DMS114 treated with DMSO at 0.1 percent for 48 hours (cell line): Measurements from ENCODE around the gene MAX.
A peak's percentile ranks its signal among the peaks of the same experiment; 100 is the strongest.
"Not testable (repeated sequence)": the region's sequence is repeated elsewhere in the genome, so short reads cannot be mapped to it uniquely, and the experiment has no call there.

Experiments used
- DNase-seq: peaks from one replicate; lab custom pipeline; 2025; ENCODE audit not compliant: unreplicated experiment; lab: John Stamatoyannopoulos, UW

The MAX gene

DNA sequence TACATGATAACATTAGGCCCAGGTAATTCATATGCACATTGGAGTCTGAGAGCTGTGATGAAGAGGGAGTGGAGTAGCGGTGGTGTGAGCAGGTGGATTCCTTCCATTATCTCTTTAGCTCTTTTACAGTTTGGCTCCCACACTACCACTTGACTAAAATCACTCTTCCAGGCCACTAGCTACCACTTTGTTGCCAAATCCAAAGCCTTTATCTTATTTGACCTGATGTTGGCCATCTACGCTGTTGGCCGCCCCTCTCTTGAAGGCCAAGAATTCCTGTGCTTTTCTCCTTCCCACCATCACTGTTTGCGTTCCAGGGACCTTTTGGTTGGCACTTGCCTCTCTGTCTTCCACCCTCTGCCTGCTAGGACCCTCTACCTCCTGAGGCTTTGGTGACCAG, 4.0 kb upstream of the MAX start:
- DNase-seq = no peak

DNA sequence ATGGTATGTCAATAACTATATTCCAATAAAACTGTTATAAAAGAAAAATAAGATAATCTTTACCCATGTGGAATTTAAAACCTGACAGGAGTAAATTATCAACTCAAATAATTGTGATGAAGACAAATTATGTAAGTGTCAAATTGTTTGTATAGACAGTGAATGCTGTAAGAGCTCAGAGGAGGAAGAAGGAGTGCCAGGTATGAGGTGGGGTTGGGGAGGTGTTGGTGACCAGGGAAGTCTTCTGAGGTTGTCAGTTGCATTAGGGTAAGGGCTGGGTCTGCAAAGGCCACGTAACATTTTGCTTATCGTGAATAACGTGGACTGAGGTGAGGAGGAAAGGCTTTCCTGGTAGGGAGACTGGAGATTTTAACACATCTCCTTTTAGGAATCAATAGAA, 2.5 kb upstream of the MAX start:
- DNase-seq = no peak

- DNase-seq = peak; percentile 64
Observed at GRCh38 chr14:65103150-65103760, 938 bp upstream of the MAX start.

- DNase-seq = no peak
Observed at GRCh38 chr14:65101631-65102440, 481 bp downstream of the MAX start.

DNA sequence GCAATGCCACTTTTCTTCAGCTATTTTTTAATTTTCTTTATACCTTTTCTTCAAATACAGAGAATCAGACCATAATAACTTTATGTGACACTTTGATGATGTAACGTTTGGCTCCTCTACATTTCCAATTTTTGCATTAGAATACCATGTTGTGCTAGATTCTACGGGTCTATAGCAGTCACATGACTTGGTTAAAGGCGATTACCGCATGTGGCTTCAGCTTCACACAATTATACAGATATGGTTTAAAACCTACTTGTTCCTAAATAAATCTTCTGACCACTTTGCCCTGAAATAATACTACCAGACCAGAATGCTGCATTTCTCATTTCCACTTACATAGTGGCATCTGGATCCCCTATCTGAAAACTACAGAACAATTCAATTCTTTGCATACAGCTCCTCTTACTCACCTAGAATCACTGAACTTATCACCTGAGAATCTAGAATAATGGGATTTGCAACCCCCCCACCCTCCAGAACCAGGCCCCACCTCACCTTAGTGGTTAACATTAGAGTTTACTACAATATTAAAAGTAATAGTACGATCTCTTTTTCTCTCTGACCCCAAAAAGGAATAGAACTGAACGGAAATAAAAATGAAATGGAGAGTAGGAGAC, 1.3 kb downstream of the MAX start:
- no peak for DNase-seq

GRCh38 chr14:65098586-65098985, 3.7 kb downstream of the MAX start:
- DNase-seq = no peak

DNA sequence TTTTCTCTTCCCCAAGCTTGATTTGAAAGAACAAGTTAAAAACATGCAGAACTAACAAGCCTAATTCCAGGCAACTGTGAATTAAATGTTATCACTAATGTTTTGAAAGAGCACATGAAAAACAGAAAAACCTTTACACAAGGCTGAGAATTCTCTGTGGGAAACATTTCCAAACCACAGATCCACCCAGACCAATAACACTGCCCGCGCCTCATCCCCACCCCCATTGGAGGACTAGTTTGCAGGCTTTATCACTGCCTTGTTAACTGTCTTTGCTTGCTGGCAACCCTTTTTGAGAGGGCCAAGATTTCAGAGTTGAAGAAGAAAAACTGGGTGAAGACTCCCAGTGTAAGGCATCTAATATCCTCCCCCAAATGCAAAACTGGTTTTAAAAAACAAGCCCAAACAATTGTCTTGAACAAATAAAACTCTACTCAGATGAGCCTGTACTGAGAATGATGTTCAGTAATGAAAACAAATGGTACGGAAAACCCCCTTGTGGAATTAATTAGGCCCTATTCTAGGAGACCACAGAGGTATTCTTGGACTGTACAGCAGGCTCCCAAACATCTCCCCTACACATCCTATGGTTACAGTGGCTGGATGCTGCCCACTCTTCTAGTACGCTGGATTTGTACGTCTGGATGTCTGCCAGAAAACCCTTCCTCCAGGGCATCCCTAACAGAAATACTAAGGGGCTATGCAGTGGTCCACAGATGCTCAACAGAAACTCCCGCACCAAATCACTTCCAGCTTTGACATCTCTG, 5.8 kb downstream of the MAX start:
- no peak for DNase-seq

- no peak for DNase-seq
Observed at GRCh38 chr14:65095633-65096205, 6.6 kb downstream of the MAX start.

- DNase-seq = no peak
Observed at GRCh38 chr14:65092349-65092748, 10.0 kb downstream of the MAX start.

GRCh38 chr14:65087835-65088234, 14.5 kb downstream of the MAX start:
- not testable (repeated sequence) for DNase-seq

- not testable (repeated sequence) for DNase-seq
Observed at GRCh38 chr14:65086686-65087085, 15.6 kb downstream of the MAX start.

DNA sequence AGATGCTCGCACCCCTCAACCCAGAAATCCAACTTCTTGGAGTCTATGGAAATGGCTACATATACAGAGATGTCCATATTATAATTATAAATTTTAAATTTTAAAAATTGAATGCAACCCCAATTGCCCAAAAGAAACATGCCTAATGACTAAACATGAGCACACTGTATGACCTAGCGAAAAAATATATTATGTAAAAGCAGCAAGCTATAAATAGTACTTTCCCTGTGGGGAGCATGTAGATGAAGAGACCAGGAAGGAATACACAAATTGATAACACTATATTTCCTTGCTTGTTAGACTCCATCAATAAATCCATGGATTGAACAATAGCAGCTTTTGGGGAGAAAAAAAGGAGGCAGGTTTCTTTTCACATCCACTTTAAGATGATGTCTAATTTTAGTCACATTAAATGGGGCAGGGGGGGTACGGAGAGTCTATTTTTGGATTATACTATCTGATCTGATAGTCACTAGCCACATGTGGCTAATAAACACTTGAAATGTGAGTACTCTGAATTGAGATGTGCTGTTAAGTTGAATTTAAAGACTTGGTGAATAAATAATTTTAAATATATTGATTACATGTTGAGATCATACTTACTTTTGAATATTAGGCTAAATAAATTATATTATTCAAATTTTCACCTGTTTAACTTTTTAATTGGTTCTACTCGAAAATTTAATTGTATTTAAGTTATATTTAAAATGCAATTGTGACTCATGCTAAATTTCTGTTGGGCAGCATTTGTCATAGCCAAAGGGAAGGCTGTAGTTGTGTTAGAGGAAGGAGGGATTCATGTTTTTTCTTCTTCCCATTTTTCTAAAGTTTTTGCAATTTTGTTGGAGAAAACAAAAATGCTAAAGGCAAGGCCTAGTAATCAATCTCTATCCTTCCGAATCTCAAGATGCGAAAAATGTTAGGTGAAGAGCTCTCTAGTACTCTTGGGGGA, 17.5 kb downstream of the MAX start:
- DNase-seq = no peak

- DNase-seq = no peak
Observed at GRCh38 chr14:65082930-65083329, 19.4 kb downstream of the MAX start.

DNA sequence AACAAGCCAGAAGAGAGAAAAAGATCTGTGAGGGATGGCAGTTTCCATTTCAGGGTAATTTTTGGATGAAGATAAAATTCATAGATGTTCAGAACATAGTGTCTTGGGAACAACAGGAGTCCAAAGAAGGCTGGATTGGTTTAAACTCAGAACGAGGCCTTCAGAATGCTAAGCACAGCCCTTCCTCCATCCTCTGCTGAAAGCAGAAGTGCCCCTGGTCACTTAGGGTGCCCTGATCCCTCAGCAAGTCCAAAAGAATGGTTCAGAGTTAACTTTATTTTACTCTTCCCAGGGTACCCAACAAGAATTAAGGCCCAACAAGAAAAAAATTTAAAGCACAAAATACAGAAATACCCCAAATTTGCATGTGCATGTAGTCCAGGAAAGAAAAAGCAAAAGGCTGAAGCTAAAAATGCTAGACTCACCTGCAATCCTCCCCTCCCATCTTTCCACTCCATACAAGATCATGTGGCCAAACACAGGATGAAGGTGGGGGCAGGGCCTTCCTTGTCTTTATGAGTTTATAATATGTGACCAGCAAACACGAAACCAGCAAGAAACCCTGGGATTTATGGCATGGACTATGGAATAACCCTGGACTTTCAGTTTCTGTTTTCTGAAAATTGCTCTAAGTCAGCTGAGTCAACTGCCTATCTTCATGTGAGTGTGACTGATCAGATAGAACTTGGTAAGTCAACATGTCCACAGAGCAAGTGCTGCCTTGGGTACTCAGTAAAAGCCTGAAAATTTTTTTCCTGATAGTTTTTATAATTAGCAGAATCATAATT, 21.2 kb downstream of the MAX start:
- no peak for DNase-seq

DNA sequence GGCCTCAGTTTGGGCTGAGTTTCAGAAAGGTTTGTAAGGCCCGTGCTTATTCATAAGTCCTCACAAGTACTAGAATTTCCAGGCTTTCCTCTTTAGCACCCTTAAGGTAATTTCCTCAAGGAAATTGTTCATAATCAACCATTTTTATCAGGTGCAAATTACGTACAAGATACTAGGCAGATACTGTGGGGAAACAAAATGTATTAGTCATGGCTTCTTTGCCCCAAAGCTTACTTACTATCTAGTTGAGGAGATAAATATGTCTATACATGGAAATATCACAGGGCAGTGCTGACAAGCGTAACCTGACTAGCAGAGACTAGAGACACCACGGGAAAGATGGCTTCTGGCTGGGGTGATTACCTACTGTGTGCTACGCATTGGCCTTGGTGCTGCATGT, 22.5 kb downstream of the MAX start:
- DNase-seq = no peak

DNA sequence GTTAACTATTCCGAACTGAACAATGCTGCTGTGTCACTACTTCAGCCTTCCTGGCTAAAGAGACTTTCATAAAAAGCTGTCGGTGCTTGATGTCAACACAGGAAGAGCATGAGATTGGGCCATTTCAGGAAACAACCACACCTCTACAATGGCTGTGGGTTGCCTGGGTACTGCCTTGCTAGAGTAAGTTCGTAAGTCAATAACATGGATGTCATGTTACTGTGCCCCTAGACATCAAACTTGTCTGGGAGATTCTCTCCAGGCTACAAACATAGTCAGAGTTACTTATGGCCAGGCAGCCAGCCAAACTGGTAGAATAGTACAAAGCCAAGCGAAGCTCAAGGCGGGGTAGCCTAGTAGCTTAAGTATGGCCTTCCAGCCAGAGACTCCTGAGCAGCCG, 23.1 kb downstream of the MAX start:
- DNase-seq = no peak

DNA sequence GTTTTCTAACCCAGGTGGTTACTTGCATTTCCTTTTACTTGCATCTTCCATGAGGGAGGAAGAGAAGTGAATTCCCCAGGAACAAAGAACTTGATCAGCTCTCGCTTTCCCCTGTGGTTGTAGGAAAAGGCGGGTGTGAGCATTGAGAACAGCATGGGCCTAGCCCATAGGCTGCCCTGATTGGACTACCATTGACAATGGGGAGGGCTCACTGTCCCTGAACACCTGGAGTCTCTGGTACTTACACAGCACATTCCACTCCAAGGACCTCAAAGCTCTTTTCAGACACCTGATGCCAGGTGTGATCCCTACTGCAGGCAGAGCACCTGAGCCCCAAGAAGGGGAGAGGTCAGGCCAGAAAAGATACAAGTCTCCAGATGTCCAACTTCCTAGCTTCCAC, 25.0 kb downstream of the MAX start:
- no peak for DNase-seq

DNA sequence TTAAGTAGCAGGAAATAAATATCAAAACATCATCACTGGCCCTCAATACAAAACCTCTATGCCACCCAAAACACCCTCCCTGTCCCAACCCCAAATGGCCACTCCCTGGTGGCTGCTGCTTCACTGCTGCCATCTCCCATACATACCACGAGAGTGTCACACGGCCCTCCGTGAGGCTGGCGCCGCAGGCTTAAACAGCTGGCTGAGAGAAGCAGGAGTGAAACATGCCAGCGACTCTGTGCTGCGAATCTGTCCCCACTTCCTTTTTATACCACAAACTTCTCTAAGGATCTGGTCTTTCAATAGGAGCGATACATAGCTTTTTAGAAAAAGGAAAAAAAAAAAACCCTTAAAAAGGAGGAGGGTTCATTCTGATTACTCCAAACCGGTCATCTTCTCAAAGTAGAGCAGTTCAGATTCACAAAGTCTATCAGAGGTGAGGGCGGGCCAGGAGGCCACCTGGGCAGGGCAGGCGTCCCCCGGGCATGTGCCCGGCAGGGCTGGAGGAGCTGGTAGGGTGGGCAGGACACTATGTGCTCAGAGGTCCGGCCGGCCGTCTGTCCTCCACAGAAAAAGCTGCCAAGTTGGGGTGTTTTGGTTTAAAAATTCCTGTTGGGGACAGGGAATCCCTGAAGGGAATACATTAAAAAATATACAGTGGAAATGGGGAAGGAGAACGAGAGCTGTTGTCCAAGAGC, 26.5 kb downstream of the MAX start:
- DNase-seq = no peak
